Measurements from ENCODE around the gene BCAS1.

The BCAS1 gene

GRCh38 chr20:53911301-53911700, 159.1 kb downstream of the BCAS1 start:
- no peak for TF ChIP-seq CTCF (IDR thresholded peaks at IDR 0.05; ENCODE audit: control insufficient read depth, extremely low read depth, insufficient read depth)
- H3K4me3 ChIP-seq (ENCODE audit: low read depth, low read length) = no peak overlapping the region
- DNase-seq (ENCODE audit: low read depth) = no peak

- no peak for TF ChIP-seq CTCF (IDR thresholded peaks at IDR 0.05; ENCODE audit: control insufficient read depth, extremely low read depth, insufficient read depth)
- DNase-seq (ENCODE audit: low read depth) = no peak
- H3K4me3 ChIP-seq (ENCODE audit: low read depth, low read length) = no peak overlapping the region
These were observed 159.9 kb downstream of the BCAS1 start for GRCh38 chr20:53910351-53911002.

GRCh38 chr20:53907968-53908751, 162.2 kb downstream of the BCAS1 start:
- no peak for DNase-seq (ENCODE audit: low read depth)
- no peak overlapping the region for H3K4me3 ChIP-seq (ENCODE audit: low read depth, low read length)
- no peak for TF ChIP-seq CTCF (IDR thresholded peaks at IDR 0.05; ENCODE audit: control insufficient read depth, extremely low read depth, insufficient read depth)

- TF ChIP-seq CTCF (IDR thresholded peaks at IDR 0.05; ENCODE audit: control insufficient read depth, extremely low read depth, insufficient read depth) = no peak
- DNase-seq (ENCODE audit: low read depth) = no peak
- H3K4me3 ChIP-seq (ENCODE audit: low read depth, low read length) = no peak overlapping the region
These were observed 164.6 kb downstream of the BCAS1 start for GRCh38 chr20:53905820-53906191.

- no peak for TF ChIP-seq CTCF (IDR thresholded peaks at IDR 0.05; ENCODE audit: control insufficient read depth, extremely low read depth, insufficient read depth)
- DNase-seq (ENCODE audit: low read depth) = no peak
- H3K4me3 ChIP-seq (ENCODE audit: low read depth, low read length) = no peak overlapping the region
These were observed 165.2 kb downstream of the BCAS1 start for GRCh38 chr20:53905019-53905819.

- no peak for DNase-seq (ENCODE audit: low read depth)
- H3K4me3 ChIP-seq (ENCODE audit: low read depth, low read length) = no peak overlapping the region
- TF ChIP-seq CTCF (IDR thresholded peaks at IDR 0.05; ENCODE audit: control insufficient read depth, extremely low read depth, insufficient read depth) = no peak
These were observed 166.1 kb downstream of the BCAS1 start for GRCh38 chr20:53904261-53904660.
